Measurements from ENCODE around the gene B4GAT1. TPM values are rescaled to one million over a fixed set of nuclear protein-coding genes. Genes with fewer than 3 reads are reported as not detected.
"Not testable (repeated sequence)": the region's sequence is repeated elsewhere in the genome, so short reads cannot be mapped to it uniquely, and the experiment has no call there.

B4GAT1 gene
- total RNA-seq, 1 donor from 2014 or later: 28.7 TPM

DNA sequence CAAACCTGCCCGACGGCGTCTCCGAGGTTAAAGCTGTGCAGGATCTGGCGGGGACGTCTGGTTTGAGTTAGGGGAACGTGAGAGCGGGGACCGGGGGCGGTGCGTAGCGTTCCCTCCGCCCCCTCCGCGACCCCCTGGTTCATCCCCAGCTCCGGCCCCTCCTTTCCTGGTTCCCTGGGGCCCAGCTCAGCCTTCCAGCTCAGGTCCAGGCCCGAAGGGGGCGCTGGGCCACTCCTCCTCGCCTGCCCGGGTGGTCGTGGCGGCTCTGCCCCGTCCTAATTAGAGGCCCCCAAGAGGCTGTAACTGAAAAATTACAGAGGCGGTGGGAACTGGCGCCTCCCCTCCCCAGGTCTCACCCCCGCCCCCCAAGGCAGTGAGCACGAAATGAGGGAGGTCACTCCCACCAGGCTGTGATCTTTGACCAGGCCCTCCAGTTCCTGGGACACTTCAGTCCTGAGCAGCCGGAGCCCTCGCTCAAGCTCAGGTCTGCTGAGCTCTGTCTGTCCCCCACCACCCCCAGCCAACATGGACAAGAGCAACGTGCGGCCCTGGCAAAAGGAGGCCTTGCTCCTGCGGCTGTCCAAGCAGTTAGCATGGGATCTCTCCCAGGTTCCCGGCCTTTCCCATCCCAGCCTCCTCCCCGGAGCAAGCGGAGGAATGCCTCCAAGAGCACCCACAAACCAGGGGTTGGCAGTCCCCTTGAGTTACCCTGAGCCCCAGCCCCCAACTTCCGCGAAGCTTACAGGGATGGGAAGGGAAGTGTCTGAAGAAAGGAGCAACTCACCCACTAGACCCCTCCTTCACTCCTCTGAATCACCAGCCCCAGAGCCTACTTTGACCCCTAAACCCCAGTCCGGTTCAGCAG lies 33.9 kb downstream of the B4GAT1 start:
- no peak for DNase-seq (ENCODE audit: low spot score, unreplicated experiment)
- peak overlapping the region; percentile 64 for H3K4me3 Mint-ChIP-seq (ENCODE audit: low read depth)
- H3K4me1 Mint-ChIP-seq (ENCODE audit: low read depth): peaks cover 3% of the 10 kb centered on the region
- H3K9me3 Mint-ChIP-seq (ENCODE audit: low read depth): no peaks in the 10 kb centered on the region
- TF ChIP-seq, protein P1, sequence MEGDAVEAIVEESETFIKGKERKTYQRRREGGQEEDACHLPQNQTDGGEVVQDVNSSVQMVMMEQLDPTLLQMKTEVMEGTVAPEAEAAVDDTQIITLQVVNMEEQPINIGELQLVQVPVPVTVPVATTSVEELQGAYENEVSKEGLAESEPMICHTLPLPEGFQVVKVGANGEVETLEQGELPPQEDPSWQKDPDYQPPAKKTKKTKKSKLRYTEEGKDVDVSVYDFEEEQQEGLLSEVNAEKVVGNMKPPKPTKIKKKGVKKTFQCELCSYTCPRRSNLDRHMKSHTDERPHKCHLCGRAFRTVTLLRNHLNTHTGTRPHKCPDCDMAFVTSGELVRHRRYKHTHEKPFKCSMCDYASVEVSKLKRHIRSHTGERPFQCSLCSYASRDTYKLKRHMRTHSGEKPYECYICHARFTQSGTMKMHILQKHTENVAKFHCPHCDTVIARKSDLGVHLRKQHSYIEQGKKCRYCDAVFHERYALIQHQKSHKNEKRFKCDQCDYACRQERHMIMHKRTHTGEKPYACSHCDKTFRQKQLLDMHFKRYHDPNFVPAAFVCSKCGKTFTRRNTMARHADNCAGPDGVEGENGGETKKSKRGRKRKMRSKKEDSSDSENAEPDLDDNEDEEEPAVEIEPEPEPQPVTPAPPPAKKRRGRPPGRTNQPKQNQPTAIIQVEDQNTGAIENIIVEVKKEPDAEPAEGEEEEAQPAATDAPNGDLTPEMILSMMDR (IDR thresholded peaks at IDR 0.05; ENCODE audit: unreplicated experiment): peak; percentile 25
- no peaks in the 10 kb centered on the region for H3K36me3 Mint-ChIP-seq (ENCODE audit: insufficient read depth)
- peaks cover 50% of the 10 kb centered on the region for H3K27me3 Mint-ChIP-seq
- H3K27ac Mint-ChIP-seq: peak overlapping the region; percentile 77

DNA sequence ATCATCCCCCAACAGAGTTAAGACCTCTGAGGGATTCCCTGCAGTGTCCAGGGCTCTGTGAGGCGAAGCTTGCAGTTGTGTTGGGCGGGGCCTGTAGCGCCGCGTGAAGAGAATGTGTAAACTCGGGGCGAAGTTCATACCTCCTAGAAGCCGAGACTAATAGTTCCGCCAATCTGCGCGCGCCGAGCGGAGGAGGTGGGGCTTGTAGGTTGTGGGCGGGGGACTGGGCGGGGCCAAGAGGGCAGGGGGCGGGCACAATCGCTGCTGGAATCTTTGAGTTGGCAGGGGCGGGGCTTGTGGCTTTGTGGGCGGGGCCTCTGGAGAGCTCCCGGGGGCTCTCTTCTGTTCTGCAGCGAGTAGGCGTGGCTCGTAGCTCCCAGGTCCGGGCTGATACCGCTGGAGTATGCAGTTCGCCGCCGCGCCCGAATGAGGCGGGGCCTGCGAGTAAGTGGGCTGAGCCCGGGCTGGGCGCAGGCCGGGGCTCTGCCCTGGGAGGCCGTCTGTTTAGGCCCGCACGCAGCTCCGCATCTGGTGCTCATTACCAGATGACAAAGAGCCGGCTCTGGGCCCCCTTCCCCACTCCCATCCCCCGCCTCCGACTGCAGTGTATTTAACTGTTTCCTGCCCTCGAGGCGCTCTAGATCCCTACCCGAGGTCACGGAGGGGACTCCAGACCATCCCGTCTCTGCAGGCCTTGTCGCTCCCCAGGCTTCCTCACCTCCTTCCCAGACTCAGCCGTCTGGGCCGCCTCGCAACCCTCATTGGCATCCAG lies 34.7 kb downstream of the B4GAT1 start:
- Mint-ChIP-seq H3K27me3 (peaks cover 47% of the 10 kb centered on the region), H3K36me3 (ENCODE audit: insufficient read depth) (no peaks in the 10 kb centered on the region), H3K4me3 (ENCODE audit: low read depth) (peak overlapping the region; percentile 88), H3K9me3 (ENCODE audit: low read depth) (no peaks in the 10 kb centered on the region), H3K4me1 (ENCODE audit: low read depth) (peaks cover 3% of the 10 kb centered on the region), H3K27ac (peak overlapping the region; percentile 98)
- TF ChIP-seq, protein P1 (IDR thresholded peaks at IDR 0.05; ENCODE audit: unreplicated experiment): no peak
- peak; percentile 96 for DNase-seq (ENCODE audit: low spot score, unreplicated experiment)

DNA sequence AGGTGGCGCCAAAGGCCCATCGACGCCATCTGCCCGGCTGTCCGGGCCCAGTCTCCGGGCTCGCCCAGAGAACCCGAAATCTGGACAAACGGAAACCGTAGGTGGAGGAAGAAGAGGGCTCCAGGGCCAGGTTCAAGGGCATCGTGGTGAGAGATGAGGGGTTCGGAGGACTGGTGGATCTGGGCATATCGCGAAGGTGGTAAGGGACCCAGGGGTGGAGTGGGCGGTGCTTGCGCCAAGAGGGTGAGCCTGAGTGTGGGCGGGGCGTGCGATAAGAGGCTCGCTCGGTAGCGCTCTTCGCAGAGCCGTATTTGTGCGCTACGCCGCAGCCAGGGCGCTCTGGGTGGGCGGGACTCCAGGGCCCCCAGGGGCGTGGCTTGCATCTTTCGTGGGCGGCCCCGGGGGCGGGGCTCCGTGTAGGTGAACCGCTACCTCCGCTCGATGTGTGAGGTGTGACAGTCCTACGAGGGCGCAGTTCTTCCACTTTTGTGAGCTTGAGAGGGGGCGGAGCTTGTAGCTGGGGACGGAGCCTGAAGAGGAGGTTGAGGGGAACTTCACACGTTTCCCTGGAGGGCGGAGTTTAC lies 35.4 kb downstream of the B4GAT1 start:
- Mint-ChIP-seq H3K4me3 (ENCODE audit: low read depth) (peak overlapping the region; percentile 88), H3K9me3 (ENCODE audit: low read depth) (no peaks in the 10 kb centered on the region), H3K4me1 (ENCODE audit: low read depth) (peaks cover 2% of the 10 kb centered on the region), H3K27me3 (peaks cover 50% of the 10 kb centered on the region), H3K27ac (peak overlapping the region; percentile 98), H3K36me3 (ENCODE audit: insufficient read depth) (no peaks in the 10 kb centered on the region)
- DNase-seq (ENCODE audit: low spot score, unreplicated experiment): peak; percentile 68
- TF ChIP-seq, protein P1 (IDR thresholded peaks at IDR 0.05; ENCODE audit: unreplicated experiment): peak; percentile 75

DNA sequence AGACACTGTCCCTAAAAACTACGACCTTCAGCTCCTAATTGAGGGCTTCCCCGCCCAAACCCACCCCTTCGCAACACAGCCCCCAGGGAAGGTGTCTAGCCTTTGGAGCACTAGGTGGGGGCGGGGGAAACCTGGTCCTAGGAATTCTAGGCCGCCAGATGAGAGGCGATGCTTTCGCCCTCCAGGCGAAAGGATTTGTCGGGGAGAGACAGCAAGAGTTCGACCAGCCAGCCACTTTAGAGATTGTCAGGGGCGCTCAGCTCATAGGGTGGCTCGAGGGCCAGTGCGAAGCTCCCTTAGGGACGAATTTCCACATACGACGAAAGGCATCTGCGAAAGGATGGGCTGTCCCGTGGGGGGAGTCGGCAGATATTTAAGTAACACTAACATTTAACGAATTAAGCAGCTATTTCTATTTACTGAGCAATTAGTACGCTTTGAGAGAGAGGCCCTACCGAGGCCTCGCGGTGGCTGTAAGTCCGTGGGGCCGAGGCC lies 35.9 kb downstream of the B4GAT1 start:
- Mint-ChIP-seq H3K36me3 (ENCODE audit: insufficient read depth) (no peaks in the 10 kb centered on the region), H3K4me1 (ENCODE audit: low read depth) (peaks cover 2% of the 10 kb centered on the region), H3K27ac (peak overlapping the region; percentile 98), H3K27me3 (peaks cover 51% of the 10 kb centered on the region), H3K9me3 (ENCODE audit: low read depth) (no peaks in the 10 kb centered on the region), H3K4me3 (ENCODE audit: low read depth) (peak overlapping the region; percentile 88)
- no peak for DNase-seq (ENCODE audit: low spot score, unreplicated experiment)
- TF ChIP-seq, protein P1 (IDR thresholded peaks at IDR 0.05; ENCODE audit: unreplicated experiment): no peak

DNA sequence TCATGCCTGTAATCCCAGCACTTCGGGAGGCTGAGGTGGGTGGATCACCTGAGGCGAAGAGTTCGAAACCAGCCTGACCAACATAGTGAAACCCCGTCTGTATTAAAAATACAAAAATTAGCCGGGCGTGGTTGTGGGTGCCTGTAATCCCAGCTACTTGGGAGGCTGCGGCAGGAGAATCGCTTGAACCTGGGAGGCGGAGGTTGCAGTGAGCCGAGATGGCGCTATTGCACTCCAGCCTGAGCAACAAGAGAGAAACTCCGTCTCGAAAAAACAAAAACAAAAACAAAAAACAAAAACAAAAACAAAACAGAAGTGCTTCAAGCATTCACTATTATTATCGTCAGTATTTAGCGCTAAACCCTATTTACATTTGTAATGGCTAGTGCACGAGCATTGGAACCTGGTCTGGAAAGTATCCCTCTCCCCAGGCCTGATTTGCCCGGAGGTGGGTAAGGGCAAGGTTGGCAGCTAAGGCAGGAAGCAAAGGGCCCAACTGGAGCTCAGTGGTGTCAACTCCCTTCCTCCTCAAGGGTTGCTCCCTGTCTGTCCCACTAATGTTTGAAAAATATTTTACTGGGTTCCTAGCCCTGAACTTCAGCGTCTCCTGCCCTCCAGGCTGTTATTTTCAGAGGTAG lies 36.5 kb downstream of the B4GAT1 start:
- peaks cover 47% of the 10 kb centered on the region for H3K27me3 Mint-ChIP-seq
- not testable (repeated sequence) for H3K9me3 Mint-ChIP-seq (ENCODE audit: low read depth); H3K36me3 Mint-ChIP-seq (ENCODE audit: insufficient read depth); H3K27ac Mint-ChIP-seq; DNase-seq (ENCODE audit: low spot score, unreplicated experiment); H3K4me1 Mint-ChIP-seq (ENCODE audit: low read depth); H3K4me3 Mint-ChIP-seq (ENCODE audit: low read depth)
